SU-DHL-6 (cell line): ENCODE measurements around the gene NCKAP5.

Experiments used
- H2AFZ ChIP-seq: fragments of 200-600 bp; sonication (generic); 2 replicates; pipeline ENCODE4 v1.6.1; 2014; ENCODE audit warnings: low read depth, mild to moderate bottlenecking, moderate library complexity, mixed read lengths, antibody characterized with exemption, low read length; ENCODE audit not compliant: severe bottlenecking
- H3F3A ChIP-seq: fragments of 200-600 bp; shearing (Covaris generic); 2 replicates; pipeline ENCODE4 v1.6.0; 2016; ENCODE audit warnings: antibody characterized with exemption, mild to moderate bottlenecking; ENCODE audit not compliant: insufficient read depth
- H3K27ac ChIP-seq: fragments of 200-600 bp; sonication (generic); 2 replicates; pipeline ENCODE4 v1.5.1; 2016; ENCODE audit warnings: low read depth, mild to moderate bottlenecking, low read length, moderate library complexity, mixed read lengths
- H3K27me3 ChIP-seq: fragments of 200-600 bp; sonication (generic), shearing (Covaris generic); 2 replicates; pipeline ENCODE4 v1.6.0; 2014; ENCODE audit warnings: mild to moderate bottlenecking, low read length
- H3K36me3 ChIP-seq: fragments of 200-600 bp; sonication (generic); 2 replicates; pipeline ENCODE4 v1.6.1; 2014; ENCODE audit warnings: mild to moderate bottlenecking, low read length, mixed read lengths
- H3K4me2 ChIP-seq: fragments of 300-600, 200-600 bp; shearing (Covaris generic), sonication (generic); 2 replicates; pipeline ENCODE4 v1.6.0; 2014; ENCODE audit warnings: low read length, low read depth, mild to moderate bottlenecking; ENCODE audit not compliant: poor library complexity, severe bottlenecking
- H3K4me3 ChIP-seq: fragments of 200-600 bp; sonication (generic); 2 replicates; pipeline ENCODE4 v1.5.1; 2014; ENCODE audit warnings: antibody characterized with exemption, low read length, mild to moderate bottlenecking, mixed read lengths; ENCODE audit not compliant: insufficient read depth, poor library complexity, severe bottlenecking
- H3K79me2 ChIP-seq: fragments of 200-600 bp; sonication (generic); 2 replicates; pipeline ENCODE4 v1.6.1; 2014; ENCODE audit warnings: mild to moderate bottlenecking, low read length, moderate library complexity; ENCODE audit not compliant: insufficient read depth
- H3K9ac ChIP-seq: fragments of 200-600 bp; sonication (generic); 2 replicates; pipeline ENCODE4 v1.7.0; 2014; ENCODE audit warnings: mild to moderate bottlenecking, low read length
- H3K9me2 ChIP-seq: fragments of 200-600 bp; sonication (generic); replicated peaks from 2 replicates; pipeline ENCODE4 v1.6.1; 2014; ENCODE audit warnings: low read length; ENCODE audit not compliant: insufficient read depth
- H3K9me3 ChIP-seq: fragments of 200-600 bp; sonication (generic); 2 replicates; pipeline ENCODE4 v1.6.1; 2014; ENCODE audit warnings: low read length, mixed read lengths; ENCODE audit not compliant: insufficient read depth
- H4K20me1 ChIP-seq: fragments of 200-600 bp; sonication (generic); 2 replicates; pipeline ENCODE4 v1.6.1; 2014; ENCODE audit warnings: low read depth, mild to moderate bottlenecking, antibody characterized with exemption, low read length, moderate library complexity, mixed read lengths
- CTCF ChIP-seq: fragments of 200-600 bp; sonication (generic); IDR thresholded peaks from one replicate; pipeline ENCODE4 v1.5.1; 2017; ENCODE audit warnings: antibody characterized with exemption, mild to moderate bottlenecking, low read length, moderate library complexity; ENCODE audit not compliant: insufficient read depth, poor library complexity, severe bottlenecking
- EZH2phosphoT487 ChIP-seq: fragments of 200-600 bp; sonication (generic), shearing (Covaris generic); conservative IDR thresholded peaks from 2 replicates; pipeline ENCODE4 v1.6.1; 2018; ENCODE audit warnings: mild to moderate bottlenecking, antibody characterized with exemption, low read length, moderate library complexity, mixed read lengths

The NCKAP5 gene

DNA sequence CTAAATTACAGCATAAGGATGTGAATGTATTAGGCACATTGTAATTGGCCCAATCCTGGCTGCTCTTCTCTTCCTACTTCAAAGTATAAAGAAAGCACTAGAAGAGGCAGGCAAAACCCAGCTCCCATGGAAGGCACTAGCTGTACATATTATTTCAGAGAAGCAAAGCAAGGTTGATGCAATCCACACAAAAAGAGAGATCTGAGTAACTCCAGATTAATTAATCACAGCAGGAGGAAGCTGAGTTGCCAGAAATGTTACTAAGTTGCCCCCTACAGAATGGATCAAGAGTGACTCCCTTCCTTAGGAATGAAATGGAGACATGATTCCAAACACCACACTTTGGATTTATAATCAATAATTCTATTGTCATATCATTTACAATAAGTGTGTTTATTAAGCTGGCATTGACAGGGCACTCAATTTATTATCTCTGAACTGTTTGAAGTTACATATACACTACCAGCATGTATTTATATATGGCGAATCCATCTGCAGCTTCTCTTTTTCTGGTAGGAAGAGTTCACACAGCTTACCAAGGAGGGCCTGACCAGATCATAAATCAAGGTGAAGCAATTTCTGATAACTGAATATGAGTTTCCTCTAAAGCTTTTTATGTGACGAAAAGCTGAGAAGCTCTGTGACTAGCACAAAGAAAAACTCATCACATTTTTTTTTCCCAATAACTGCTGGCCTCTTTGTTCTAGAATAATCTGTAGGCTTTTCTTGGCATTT, 505.2 kb downstream of the NCKAP5 start:
- Histone ChIP-seq H4K20me1 (no peaks in the 10 kb centered on the region), H3K79me2 (no peaks in the 10 kb centered on the region), H2AFZ (no peak overlapping the region), H3F3A (no peaks in the 10 kb centered on the region), H3K27me3 (no peaks in the 10 kb centered on the region), H3K9ac (no peak overlapping the region), H3K9me3 (no peaks in the 10 kb centered on the region), H3K36me3 (no peaks in the 10 kb centered on the region), H3K9me2 (no peaks in the 10 kb centered on the region), H3K27ac (no peak overlapping the region), H3K4me3 (no peak overlapping the region), H3K4me2 (no peak overlapping the region)
- TF ChIP-seq EZH2phosphoT487 (no peak), CTCF (no peak)

GRCh38 chr2:133061874-133062593, 506.2 kb downstream of the NCKAP5 start:
- no peaks in the 10 kb centered on the region for H3K79me2 ChIP-seq
- H3K4me2 ChIP-seq = no peak overlapping the region
- no peaks in the 10 kb centered on the region for H4K20me1 ChIP-seq
- TF ChIP-seq CTCF = no peak
- no peak for TF ChIP-seq EZH2phosphoT487
- no peaks in the 10 kb centered on the region for H3K27me3 ChIP-seq
- H2AFZ ChIP-seq = no peak overlapping the region
- H3F3A ChIP-seq = no peaks in the 10 kb centered on the region
- H3K9ac ChIP-seq = no peak overlapping the region
- no peaks in the 10 kb centered on the region for H3K9me3 ChIP-seq
- H3K27ac ChIP-seq = no peak overlapping the region
- no peak overlapping the region for H3K4me3 ChIP-seq
- no peaks in the 10 kb centered on the region for H3K36me3 ChIP-seq
- H3K9me2 ChIP-seq = no peaks in the 10 kb centered on the region

- Histone ChIP-seq H3K9me3 (no peaks in the 10 kb centered on the region), H3K9ac (no peak overlapping the region), H3K27me3 (no peaks in the 10 kb centered on the region), H2AFZ (no peak overlapping the region), H3K4me2 (no peak overlapping the region), H3K79me2 (no peaks in the 10 kb centered on the region), H3F3A (no peaks in the 10 kb centered on the region), H3K4me3 (no peak overlapping the region), H3K9me2 (0 out of 2 replicates have a peak, but pooled peaks cover 4% of the 10 kb centered on the region), H4K20me1 (no peaks in the 10 kb centered on the region), H3K36me3 (no peaks in the 10 kb centered on the region), H3K27ac (no peak overlapping the region)
- TF ChIP-seq CTCF (no peak), EZH2phosphoT487 (no peak)
Observed at GRCh38 chr2:133054297-133054696, 514.0 kb downstream of the NCKAP5 start.
